ENCODE data around the gene MYMK.
A peak's percentile ranks its signal among the peaks of the same experiment; 100 is the strongest.

The MYMK gene

DNA sequence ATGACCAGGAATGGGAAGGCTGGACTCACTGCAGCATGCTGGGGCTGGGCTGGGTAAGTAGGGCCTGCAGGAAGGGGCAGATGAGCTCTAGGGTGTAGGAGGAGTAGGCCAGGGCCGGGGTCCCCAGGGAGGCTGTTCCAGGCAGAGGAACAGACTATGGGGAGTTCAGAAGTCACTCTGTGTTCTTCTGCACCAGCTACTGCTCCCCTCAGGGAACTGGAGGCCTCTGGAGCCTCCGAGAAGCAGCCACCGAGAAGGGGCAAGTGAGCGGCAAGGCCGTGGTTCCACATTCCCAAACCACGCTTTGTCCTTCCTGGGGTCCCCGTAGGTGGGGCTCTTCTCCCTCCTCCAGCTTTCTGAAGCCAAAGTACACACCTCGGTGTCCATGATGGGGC, 37.4 kb downstream of the MYMK start:
- DNase-seq = no peak

DNA sequence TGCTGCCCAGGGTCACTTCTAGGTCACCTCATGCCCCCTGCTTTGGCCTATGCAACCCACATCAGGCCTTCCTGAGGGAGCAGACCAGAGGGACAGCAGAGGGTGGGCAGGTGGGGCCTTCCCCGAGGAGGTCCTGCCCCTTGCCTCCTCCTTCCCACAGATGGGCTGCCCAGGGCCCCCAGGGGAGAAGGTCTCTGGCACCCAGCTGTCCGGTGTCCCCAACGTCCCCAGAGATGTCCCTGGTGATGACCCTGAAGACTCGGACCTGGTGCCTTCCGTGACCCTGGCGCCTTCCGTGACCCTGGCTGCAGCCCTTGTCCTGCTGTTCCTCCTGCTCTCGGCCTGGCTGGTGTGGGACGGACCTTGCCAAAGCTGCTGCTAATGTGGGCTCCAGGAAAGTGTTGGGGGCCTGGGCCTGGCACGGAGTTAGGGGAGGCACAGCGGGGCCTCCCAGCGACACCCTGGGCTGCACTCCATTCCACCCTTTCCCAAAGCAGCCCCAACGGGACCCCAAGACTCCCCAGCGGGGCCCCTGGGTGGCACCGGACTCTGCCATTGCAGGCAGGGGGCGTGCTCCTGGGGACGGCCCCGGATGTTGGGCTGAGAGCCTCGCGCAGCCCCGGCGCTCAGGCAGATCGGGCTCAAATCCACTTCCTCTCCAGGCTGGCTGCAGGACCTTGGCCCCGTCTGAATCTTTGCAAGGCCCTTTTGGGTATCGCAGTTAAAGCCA, 39.1 kb downstream of the MYMK start:
- DNase-seq = no peak

DNA sequence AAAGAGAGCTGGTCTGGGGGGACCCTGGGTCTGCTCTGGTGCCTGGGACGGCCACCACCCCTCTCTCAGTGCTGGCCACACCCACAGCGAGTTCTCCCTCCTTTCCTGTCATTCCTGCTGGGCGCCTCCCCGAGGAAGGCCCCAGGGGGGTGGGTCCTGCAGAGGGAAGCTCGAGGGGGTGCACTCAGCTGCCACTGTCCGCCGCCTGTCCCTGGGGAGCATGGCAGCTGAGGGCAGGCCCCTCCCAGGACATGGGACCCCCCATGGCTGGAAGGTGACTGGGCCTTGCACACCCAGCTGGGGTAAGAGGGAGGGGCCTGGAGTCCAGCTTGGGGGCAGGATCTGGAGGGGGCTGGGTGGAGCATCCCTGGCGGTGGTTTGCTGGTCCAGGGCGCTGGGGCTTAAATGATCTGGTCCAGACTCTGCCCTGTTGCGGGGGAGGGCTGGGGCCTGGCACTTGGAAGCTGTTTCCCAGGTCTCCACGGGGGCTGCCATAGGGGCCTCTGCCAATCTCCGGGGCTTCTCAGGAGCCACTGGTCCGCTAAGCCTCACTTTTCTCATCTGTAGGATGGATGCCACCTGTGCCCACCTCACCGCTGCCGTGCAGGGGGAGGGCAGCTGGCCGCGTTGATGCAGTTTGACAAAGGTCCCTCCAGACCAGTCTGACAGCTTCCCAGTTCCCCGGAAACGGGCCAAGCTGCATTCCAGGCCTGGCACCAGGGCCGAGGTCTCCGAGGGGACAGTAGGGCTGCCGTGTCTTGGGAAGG, 39.9 kb downstream of the MYMK start:
- DNase-seq = no peak

DNA sequence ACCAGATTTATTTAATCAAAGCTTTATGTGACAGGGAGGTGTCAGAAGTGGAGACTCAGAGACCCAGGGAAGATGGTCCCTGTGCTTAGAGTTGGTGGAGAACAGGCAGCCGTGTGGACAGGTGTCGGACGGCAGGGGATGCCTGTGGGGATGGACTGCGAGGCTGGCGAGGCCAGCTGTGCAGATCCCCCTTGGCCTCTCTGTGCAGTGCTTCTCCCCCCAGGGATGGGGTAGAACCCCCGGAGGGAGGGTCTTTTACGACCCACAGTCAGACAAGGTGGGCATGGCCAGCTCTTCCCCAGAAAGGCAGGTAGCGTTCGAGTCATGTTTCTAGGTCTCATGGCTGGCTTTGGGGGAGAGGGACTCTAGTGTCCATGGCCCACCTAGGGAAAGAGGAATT, 41.1 kb downstream of the MYMK start:
- DNase-seq = no peak

DNA sequence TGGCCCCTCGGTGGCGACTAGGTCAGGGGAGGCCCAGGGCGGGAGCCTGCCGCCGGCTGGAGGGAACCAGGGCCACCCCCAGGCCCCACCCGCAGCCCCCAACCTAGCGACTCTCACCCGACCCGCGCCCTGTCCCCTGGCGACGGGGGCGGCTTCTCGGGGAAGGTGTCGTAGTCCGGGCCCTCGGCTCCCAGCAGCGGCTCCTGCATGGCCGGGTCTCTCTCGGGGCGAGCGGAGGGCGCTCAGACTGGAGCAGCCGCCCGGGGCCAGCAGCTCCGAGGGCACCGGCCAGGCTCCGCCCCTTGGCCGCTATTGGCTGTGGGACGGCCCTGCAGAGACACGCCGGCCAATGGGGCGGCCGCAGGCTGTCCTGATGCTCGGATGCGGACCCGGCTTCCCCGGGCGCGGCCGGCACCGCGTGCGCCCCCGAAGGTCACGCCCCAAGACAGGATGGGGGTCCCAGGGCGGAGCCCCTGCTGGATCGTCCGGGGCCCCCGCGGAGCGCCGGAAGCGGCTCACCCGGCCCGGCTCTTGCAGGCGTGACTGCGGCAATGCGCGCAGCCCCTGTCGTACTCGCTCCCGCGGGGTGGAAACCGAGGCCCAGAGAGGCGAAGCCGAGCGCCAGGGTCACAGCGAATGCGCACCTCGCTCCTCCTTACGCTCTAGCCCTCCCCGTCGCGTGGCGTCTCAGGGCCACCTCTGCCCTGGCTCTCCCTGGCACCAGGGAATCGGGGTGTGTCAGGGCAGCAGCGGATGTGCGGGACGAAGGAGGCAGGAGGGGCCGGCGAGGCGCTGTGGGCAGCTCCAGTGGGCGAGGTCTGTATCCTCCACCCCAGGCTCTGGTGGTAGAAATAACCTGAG, 45.7 kb downstream of the MYMK start, which contains the start of gene SLC2A6:
SLC2A6 (minus strand) TSS at position 249 of the 861 bp plus-strand sequence; CDS start at position 209, 40 bp downstream.
- peak; percentile 18 to 94 (median 81) for DNase-seq

DNA sequence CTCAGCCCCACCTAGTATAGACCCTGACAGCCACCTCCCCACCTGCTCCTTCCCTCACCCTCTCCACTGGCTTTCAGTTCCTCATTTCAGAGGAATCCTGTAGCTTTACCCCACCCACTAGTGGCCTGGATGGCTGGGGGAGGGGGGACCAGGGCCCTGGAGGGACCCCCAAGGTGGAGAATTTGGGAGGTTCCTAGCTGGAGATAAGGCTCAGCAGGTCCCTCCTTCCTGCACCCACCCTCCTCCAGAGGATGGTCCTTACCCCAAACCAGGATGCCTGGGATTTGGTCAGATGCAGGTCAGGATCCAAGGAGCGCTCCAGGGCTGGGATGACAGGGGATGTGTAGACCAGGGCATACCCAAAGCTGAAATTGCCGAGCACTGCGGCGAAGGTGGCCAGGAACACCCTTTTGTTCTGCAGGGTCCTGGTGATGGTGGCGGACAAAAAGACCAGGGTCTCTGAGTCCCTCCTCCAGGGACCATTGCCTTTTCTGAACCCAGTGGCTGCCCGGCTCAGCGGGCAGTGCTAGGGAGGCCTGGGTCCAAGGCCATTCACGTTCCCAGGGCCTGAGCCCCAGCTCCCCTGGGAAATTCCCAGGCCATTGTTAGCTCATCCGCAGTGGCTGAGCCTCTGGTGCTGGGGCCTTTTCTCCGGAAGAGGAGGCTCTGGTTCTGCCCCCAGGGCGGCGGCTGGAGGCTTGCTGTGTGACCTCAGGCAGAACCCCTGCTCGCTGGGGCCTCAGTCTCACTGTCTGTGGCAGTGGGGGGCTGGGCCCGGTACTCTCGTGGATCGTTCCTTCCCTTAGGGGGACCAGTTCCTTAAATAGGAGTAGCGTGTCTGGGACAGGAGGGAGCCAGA, 46.5 kb downstream of the MYMK start:
- peak in 1 of 51 donors; percentile 46 for DNase-seq

DNA sequence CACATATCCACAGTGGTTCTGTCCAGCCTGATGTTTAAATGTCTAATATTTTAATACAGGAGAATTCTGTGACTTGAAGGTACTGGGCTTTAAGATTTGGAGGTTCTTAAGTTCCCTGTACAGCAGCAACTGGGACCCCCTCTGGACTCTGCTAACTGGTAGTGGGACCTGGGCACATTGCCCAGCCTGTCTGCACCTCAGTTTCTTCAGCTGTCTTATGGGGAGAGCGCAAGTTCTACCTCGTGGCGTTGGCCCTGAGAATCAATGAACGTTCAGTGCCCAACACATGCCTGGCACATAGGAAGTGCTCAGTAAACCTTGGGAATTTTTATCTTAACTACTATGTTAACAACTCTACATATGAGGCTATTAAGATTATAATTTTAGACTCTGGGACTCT, 47.3 kb downstream of the MYMK start:
- no peak for DNase-seq

DNA sequence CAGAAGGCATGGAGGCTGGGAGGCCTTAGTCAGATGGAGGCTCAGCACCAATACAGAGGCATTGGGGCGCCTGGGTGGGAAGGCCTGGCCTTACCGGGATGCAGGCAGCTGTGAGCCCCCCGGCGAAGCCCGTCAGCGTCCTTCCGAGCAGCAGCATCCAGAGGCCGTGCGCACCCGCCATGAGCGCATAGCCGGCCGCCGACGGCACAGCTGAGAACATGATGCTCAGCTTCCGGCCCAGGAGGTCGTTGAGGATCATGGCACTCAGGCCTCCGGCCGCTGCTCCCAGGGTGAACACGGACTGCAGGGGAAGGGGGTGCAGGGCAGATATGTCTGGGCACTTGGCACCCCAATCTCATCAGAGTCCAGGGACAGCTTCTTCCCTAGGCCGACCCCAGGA, 47.8 kb downstream of the MYMK start:
- DNase-seq = no peak

DNA sequence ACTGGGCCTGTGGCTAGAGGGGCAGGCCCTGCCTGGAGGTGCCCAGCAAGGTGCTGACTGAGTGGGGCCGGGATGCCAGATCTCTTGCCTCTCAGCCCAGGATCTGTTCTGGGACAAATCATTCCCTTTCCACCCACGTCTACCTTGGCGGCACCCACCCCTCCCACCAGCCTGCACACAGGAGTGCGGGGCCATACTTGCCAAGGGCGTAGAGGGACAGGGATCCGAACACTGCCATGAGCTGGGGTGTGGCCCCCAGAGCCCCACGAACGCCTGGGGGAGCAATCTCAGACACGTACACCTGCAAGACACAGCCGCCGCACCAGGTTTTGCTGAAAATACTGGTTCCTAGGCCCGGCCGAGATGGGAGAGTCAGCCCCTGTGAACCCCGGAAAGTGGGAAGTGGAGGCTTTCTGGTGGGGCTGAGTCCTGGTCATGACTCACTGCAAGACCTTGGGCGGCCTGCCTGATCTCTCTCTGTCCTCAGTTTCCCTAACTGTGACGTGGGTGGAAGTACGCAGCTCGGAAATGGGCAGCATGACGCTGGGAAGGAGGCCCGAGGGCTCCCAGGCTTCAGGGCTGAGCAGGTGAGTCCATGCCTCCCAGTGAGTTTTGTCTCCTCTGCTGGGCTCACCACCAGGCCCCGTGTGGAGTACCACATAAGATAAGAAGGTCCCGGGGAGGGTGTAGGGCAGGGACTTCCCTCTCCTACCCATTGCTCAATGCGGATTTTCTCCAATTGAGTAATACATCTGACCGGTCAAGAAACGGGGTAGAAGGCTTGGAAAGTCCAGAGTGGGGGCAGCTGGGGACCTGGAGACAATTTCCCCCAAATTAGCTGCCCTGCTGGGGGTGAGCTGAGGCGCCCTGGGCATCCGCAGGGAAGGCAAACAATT, 48.5 kb downstream of the MYMK start:
- DNase-seq = no peak

DNA sequence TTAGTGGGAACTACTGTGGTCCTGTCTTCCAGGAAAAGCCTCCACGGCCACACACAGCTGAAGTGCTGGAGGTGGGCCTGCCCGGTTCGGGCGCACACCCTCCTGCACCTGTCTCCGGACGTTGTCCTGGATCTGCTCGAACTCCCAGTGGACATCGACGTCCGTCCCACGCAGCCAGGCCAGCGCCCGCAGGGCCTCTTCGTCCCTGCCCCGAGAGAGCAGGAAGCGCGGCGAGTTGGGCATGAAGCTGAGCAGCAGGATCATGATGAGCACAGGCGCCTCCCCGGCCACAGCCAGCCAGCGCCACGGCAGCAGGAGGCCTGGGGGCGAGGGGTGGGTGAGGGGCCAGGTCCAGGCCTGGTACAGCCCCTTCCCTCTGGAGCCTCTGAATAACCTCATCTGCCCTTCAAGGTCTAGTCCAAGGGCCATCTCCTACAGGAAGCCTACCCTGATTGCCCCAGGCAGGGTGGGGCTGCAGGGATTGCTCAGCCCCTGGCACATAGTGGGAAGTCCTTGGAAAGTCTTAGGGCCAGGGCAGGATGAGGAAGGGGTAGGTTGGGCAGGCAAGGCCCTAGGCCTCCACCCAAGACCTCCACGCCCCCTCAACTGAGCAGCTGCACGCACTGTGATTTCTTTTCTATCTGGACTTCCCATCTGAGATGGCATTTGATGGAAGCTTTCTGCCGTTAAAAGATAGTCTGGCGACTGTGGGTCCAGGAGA, 49.3 kb downstream of the MYMK start:
- DNase-seq = no peak

DNA sequence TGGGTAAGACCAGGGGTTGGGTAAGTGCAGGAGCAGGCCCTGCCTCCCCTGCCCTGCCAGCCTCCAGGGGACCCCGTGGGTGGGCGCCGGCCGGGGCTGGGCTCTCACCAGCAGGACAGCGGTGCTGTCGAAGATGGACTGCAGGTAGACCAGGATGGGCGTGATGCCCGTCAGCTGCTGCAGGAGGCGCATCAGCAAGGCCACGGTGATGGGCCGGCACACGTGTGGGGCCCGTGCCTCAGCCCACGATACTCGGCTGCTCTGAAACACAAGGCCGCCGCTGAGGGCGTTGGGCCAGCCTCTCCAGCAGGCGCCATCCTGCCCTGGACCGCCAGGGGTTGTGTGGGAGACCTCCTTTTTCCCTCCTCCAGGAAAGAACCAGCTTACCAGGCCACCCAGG, 49.9 kb downstream of the MYMK start:
- DNase-seq = no peak

DNA sequence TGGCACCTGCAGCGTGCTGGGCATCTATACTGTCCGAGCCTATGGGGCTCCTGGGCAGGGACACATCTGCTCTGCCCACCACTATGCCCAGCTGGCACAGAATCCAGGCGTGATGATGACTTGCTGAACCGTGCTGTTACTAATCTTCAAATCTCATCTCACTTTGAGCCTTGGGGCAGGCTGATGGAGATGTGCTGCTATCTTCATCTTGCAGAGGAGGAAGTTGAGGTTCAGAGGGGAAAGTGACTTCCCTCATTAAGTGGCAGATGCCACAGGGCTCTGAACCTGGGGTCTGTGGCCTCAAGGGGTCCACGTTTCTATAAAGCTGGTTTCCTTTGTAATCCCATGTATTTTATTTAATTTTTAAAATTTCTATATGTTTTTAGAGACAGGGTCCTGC, 50.5 kb downstream of the MYMK start:
- no peak for DNase-seq

DNA sequence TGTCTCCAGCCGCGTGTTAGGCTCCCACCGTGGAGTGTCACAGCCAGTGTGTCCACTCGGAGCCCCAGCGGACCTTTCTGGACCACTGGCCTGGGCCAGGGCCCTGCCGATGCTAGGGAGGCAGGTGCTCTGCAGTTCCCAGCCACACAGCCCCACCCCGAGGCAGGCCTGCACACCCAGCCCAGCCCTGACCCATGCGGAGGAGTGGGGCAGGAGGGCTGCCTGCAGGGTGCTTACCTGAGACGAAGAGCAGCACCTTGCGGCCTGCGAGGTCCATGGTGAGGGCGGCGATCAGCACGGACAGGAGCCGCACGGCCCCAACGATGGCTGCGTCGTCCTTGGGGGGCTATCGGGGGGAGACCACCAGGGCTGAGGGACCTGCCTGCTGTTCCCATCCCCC, 51.0 kb downstream of the MYMK start:
- DNase-seq = no peak

DNA sequence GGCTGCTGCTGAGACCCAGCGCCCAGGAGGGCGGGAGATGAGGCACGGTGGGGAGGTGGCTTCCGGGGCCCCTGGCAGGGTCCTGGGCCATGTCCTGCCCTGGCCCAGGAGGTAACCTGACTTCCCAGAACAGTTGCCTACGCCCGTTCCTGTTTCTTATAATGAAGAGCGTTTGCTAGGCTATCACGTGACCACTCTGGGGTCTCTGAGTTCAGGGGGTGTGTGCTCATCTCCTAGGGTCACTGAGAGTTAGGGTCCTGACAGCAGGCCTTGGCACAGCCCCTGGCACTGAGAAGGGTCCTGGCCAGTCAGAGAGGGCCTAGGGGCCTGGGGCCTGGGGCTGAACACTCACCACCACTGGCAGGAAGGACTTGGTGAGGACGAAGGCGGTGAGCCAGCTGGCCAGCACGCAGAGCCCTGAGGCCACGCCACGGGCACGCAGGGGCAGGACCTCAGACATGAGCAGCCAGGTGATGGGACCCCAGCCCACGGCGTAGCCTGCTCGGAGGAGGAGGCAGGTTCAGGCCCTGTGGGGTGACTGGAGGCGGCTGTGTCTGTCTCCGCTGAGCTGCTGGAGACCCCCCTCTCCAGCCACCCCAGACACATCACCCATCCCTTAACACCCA, 51.9 kb downstream of the MYMK start:
- no peak for DNase-seq

DNA sequence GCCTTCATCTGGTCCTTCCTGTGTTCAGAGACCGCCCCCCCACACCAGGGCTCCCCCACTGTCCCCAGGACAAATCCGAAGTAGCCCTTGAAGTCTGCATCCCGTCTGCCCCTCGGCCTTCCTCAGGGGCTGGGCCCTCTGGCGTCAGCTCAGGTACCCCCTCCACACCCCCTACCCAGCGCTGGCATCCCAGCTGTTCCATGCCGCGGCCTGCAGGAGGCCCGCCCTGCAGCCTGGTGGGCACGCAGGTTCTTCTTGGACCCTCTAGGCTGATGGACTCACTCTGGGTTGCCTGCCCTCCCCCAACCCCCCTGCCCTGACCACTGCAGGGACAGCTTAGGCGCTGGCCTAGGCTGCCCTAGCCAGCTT, 52.5 kb downstream of the MYMK start:
- DNase-seq = no peak

DNA sequence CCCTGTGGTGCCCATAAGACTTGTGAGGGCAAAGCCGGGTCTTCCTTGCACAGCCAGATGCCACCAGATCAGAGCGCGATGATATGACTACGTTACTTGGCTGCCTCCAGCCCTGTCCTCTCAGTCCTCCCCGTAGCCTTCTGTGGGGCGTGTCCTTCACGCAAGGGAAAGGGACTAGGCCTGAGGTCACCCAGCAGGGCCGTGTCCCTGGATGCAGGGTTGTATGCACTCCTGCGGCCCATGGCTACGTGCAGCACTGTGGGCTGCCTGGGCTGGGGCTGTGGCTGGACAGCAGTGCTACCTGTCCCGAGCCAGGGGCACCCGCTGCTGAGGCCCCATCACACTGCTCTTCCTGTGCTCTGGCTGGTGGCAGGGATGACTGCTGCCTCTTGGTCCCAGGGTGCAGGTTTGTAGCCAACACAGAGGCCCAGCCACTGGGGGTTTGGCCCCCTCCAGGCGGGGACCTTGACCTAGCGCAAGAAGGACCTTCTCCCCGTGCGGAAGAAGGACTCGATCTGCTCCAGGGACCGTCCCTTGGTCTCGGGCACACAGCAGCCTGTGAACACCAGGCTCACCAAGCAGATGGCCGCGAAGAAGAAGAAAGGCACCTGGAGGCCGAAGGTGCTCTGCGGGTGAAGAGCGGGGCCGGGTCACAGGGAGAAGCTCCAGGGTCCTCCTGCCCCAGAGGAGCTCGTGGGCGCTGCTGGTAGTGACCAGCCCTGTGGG, 53.0 kb downstream of the MYMK start:
- DNase-seq = no peak

DNA sequence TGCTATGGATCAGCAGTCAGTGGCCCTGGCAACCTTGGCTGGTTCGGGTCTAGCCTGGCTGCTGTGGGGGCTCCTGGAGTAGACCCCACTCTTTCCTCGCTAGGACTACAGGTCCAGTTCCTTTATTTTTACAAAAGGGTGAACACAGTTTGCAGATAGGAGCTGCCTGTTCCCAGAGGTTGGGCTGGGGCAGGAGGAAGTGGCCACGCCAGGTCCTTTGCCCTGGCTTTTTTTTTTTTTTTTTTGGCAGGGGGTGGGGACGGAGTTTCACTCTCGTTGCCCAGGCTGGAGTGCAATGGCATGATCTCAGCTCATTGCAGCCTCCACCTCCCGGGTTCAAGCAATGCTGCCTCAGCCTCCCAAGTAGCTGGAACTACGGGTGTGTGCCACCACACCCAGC, 53.8 kb downstream of the MYMK start:
- no peak for DNase-seq

DNA sequence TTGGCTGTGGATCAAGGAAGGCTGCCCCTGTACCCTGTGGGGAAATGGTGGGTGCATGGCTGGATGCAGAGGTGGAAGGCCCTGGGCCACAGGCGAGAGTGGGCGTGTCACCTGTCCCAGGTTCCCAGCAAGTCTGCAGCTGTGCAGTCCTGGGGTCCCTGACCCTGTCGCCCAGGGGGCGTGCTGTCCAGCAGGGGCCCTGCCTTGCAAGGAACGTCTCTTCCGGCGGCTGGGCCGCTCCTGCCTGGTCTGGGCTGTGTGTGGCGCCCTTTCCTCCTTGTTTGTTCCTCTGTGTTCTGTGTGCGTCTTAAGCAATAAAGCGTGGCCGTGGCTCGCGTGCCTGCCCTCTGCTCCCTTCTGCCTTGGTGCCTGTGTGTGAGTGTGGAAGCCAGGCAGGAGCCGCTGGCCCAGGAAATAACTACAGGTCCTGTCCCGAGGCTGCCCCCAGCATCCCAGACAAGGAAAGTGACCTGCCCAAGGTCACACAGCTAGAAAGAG, 54.3 kb downstream of the MYMK start:
- DNase-seq = no peak
